SW480 (cell line): ENCODE measurements around the gene PRDM16.

ENCODE experiments used
- DNase-seq: peaks from one replicate; pipeline ENCODE4 v3.0.0-alpha.2; 2016; ENCODE audit warnings: low spot score

PRDM16 gene

GRCh38 chr1:3397311-3397710, 328.3 kb downstream of the PRDM16 start:
- no peak for DNase-seq

DNA sequence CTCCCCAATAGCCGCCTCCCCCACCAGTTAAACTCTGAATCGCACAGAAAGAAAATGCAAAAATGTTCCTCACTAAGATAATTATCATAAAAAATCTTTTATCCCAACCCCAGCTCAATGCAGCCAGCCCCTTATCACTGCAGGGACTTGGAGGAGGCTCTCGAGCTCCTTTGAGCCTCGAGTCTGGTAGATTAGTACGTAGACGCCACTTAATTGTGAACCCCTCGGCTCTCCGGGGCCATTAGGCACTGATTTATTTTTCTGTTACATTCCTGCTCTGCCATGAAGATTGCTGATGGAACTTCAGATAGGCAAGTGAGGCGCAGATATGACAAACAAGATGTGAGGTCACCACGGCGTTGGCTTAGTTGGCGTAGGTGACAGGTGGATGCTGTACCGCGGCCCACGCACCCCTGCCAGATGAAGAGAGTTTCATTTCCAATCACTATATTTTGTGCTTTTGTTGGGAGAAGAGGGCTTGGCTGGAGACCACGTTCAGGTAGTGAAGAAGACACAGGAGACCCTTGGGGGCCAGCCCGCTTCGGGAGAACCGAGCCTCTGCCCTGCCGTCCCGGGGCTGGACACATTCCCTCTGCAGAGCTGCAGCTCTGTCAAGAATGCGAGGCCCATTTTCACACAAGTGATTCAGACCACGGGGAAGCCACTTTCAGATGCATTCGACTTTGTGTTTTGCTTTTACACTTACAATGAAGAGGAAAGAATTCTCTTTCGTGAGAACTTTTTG, 329.6 kb downstream of the PRDM16 start:
- DNase-seq: no peak

DNA sequence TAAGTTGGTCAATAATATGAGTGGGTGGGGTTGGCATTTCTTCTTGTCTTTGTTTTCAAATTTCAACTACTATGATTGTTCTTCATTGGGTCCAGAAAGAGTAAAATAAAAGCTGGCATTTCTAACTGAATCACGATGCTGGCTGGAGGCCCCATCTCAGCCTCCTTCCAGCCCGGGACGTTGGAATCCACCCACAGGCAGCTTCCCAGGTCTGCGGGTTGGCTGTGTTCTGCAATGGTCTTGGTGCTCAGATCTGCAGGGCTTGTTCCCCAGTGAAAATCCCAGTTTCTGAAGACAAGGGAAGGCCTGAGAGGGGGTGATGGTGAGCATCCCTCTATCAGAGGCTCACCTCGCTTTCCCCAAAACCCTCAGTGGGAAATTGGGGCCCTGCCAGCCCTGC, 330.7 kb downstream of the PRDM16 start:
- DNase-seq: no peak

DNA sequence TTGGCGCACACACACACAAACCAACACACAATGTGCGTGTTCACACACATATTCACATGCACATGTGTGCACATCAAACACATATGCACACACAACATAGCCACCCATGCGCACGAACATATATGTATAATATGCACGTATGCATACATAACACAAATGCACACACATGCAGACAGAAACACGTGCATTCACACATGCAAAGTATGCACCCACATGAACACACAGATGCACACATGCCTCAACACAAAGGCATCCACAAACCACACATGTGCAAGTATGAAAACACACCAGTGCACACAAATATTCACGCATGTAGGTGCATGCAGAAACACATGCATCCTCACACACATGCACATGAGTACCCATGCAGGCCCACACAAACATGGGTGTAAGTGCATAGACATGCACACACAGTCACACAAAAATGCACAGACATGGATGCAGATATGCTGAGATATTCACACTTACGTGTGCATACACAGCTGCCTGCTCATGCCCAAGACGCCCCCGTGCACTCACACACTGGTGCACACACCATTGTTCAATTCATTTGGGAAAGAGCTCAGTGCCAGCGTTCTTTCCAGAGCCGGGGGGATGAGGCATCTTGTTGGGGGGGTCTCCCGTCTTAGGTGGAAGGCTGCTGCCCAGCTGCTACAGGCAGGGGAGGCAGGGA, 332.7 kb downstream of the PRDM16 start:
- DNase-seq: no peak

GRCh38 chr1:3402258-3403010, 333.4 kb downstream of the PRDM16 start:
- no peak for DNase-seq

- DNase-seq: no peak
These were observed 334.0 kb downstream of the PRDM16 start for GRCh38 chr1:3403011-3403345.

GRCh38 chr1:3403388-3404231, 334.6 kb downstream of the PRDM16 start:
- no peak for DNase-seq

DNA sequence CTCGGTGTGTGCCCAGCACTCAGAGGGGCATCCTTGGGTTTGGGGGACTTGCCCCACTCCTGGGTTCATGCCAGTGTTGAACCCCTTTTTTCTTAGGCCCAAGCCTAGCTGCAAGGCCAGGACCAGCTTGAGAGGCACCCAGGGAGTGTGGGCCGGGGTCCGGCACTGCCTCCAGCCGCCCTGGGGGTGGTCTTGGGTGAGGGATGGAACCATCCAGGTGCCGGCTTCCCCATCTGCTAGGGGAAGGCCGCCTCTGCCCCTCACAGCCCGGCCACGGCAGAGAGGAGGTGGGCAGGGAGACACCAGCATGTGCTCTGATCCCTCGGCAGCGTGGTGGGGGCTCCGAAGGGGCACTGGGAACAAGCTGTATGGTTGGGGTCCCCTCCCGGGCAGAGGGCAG, 335.3 kb downstream of the PRDM16 start:
- DNase-seq: no peak

DNA sequence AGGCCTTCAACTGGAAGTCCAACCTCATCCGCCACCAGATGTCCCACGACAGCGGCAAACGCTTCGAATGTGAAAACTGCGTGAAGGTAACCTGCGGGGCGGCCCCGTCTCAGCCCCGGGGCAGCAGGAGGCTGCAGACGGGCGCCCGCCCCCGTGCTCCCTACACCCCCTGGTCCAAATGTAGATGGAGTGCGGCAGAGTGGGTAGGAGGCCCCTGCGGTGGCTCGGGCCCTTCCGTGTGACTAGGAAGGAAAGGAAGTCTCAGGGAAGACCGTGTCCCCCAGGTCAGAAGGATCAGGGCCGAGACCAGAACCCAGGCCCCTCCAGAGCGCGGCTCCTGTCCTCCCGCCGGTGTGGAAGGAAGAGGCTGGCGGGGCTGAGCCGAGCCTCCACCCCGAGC, 335.8 kb downstream of the PRDM16 start:
- no peak for DNase-seq

DNA sequence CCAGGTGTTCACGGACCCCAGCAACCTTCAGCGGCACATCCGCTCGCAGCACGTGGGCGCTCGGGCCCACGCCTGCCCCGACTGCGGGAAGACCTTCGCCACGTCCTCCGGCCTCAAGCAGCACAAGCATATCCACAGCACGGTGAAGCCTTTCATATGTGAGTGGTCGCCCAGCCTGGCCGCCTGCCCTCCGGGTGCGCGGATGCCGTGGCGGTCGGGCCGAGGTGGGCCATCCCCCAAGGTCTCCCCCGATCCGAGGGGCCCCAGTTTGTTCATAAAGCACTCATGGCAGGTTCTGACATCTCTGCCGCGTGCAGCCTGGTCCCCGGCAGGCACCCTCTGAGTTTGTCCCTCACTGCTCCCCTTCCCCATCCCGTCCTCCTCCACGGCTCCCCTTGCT, 336.5 kb downstream of the PRDM16 start:
- no peak for DNase-seq

- DNase-seq: no peak
These were observed 337.2 kb downstream of the PRDM16 start for GRCh38 chr1:3405974-3406867.

DNA sequence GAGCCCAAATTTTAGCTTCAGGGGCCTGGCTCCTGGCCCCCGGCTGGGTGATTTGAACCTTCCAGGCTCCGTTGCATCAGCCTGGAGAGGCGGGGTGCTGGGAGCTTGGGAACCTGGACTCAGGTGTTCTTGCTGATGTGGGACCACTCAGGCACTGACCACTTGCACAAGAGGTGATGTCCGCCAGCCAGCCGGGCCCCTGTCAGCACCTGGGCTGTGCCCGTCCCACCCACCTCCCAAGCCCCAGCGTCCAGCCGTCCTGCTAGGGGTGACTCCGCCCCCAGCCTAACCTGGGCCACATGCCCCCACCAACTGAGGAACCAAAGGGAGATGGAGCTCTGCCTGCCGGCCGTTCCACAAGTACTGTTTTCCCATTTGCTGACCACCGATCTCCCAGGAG, 338.0 kb downstream of the PRDM16 start:
- DNase-seq: no peak

- no peak for DNase-seq
These were observed 339.8 kb downstream of the PRDM16 start for GRCh38 chr1:3408751-3409266.

DNA sequence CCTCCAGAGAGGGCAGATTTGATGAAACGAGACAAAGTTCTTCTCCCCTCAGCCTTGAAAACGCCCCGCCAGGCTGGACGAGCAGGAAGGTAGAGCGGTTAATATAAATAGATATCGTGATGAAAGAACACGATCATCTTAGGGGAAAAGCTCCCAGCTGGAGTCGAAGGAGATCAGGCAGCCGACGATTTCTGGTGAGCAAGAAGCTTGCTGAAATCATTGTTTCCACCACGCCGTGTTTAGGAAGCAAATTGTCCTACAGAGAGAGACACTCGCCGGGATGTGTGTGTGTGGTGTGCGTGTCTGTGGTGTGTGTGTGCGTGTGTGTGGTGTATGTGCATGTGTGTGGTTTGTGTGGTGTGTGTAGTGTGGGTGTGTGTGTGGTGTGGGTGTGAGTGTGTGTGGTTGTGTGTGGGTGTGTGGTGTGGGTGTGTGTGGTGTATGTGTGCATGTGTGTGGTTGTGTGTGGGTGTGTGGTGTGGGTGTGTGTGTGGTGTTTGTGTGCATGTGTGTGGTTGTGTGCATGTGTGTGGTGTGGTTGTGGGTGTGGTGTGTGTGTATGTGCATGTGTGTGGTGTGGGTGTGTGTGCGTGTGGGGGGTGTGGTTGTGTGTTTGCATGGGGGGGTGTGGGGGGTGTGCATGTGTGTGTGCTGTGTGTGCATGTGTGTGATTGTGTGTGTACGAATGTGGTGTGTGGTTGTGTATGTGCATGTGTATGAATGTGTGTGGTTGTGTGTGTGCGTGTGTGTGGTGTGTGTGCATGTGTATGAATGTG, 340.6 kb downstream of the PRDM16 start:
- DNase-seq: no peak

DNA sequence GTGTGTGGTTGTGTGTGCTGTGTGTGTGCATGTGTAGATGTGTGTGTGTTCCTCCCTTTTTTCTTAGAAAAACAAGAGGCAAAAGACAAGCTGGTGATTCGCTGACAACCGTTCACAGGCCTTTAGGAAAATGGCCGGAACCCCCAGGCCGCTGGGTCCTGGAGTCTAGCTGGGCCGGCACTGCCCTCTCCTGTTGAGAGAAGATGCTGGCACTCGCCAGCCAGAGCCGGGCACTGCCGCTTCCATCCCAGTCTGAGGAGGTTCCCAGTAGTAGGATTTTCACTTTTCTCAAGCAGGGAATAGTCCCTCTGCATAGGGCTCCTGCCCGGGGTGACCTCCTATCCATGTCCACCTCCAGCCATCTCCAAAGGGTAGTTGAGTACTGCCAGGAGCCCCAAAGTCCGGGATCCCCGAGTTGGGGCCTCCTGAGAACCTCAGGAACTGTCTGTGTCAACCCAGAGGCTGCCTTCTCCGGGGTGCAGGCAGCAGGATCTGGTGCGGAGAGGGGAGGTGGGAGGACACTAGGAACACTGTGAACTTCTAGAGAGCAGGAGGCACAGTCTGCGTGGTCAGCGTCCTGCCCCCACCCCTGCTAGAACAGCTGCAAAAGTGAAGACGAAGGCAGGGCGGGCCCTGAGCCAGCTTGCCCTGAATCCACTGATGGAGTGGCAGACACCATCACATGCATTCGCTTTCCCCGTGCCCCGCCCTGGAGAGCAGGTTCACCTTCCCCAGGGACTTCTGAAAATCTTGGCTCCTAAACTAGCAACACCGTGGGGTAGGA, 341.3 kb downstream of the PRDM16 start:
- DNase-seq: peak; percentile 71

DNA sequence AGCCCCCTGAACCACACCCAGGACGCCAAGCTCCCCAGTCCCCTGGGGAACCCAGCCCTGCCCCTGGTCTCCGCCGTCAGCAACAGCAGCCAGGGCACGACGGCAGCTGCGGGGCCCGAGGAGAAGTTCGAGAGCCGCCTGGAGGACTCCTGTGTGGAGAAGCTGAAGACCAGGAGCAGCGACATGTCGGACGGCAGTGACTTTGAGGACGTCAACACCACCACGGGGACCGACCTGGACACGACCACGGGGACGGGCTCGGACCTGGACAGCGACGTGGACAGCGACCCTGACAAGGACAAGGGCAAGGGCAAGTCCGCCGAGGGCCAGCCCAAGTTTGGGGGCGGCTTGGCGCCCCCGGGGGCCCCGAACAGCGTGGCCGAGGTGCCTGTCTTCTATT, 342.8 kb downstream of the PRDM16 start:
- DNase-seq: no peak

- DNase-seq: no peak
These were observed 343.4 kb downstream of the PRDM16 start for GRCh38 chr1:3412376-3412775.

DNA sequence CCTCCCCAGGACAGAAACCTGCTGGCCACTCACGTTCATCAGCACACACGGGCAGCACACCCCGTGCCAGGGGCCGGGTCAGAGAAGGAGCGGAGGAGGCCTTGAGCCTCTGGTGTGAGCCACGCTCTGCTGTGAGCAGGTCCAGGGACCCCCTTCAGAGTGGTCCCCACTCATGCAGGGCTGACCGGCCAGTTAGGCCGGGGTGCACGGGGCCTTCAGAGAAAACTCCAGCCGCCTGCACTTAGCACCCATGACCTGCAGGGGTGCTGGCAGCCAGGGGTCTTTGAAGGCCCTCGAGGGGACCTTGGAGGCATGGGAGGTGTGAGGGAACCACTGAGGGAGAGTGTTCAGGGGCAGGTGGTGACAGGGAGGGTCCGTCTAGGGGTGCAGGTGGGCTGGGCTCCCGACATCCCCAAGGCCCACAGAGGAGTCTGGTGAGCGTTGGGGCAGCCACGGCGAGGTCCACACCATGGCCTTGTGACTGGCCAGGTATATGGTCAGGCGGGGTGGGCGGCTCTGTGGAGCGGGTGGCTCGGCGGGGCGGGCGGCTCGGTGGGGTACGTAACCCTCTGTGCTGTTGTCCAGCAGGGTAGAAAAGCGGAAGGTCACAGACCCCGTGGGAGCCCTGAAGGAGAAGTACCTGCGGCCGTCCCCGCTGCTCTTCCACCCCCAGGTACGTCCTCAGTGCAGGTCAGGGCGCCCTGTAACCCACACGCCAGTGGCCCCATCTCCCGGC, 345.1 kb downstream of the PRDM16 start:
- no peak for DNase-seq
